GM12878 (cell line): ENCODE results near the gene VSTM5. TPM values are rescaled to one million over a fixed set of nuclear protein-coding genes. Genes with fewer than 3 reads are reported as not detected.

Experiments
- ATAC-seq: fragments of 200-7000 bp; cut with Tn5 transposase; 3 replicates; pipeline ENCODE4 v1.9.1; 2020; ENCODE audit warnings: mild to moderate bottlenecking, moderate library complexity
- BruUV-seq: library from RNA; stranded (reverse); fragments of 400-500 nt; replicated peaks from 2 replicates; lab custom pipeline; 2021; lab: Mats Ljungman, UMichigan
- CTCF ChIA-PET: fragments of 300-600 bp; sonication (Branson Sonifier 250); formaldehyde crosslinking; extraction: SDS; loops from one replicate; lab custom pipeline; 2021; ENCODE audit warnings: inconsistent platforms; lab: Yijun Ruan, JAX
- POLR2A ChIA-PET: fragments of 350-600 bp; formaldehyde crosslinking; extraction: SDS; loops from one replicate; lab custom pipeline; 2021; ENCODE audit warnings: inconsistent platforms; lab: Charles Lee
- RAD21 ChIA-PET: fragments of 300-600 bp; sonication (Branson Sonifier 250); formaldehyde crosslinking; loops from one replicate; lab custom pipeline; 2023; ENCODE audit warnings: antibody characterized with exemption; ENCODE audit not compliant: unreplicated experiment; lab: Charles Lee
- SMC1A ChIA-PET: fragments of 300-600 bp; sonication (Branson Sonifier 250); formaldehyde crosslinking; loops from one replicate; lab custom pipeline; 2023; ENCODE audit not compliant: unreplicated experiment, uncharacterized antibody; lab: Charles Lee
- DNase-seq: peaks from one replicate; pipeline ENCODE4 v3.0.0-alpha.2; 2011; ENCODE audit warnings: low read depth, low spot score
- FAIRE-seq: peaks from 3 replicates; lab custom pipeline; 2011; peaks lifted over from hg19 to GRCh38; lab: Jason Lieb, UNC
- H2AFZ ChIP-seq: 2 replicates; pipeline ENCODE4 v1.6.0; 2011; ENCODE audit warnings: low read depth, low read length, control low read depth; ENCODE audit not compliant: control insufficient read depth
- H3K27ac ChIP-seq: 2 replicates; pipeline ENCODE4 v1.5.1; 2011; ENCODE audit warnings: control low read depth; ENCODE audit not compliant: control insufficient read depth, insufficient read depth
- H3K27me3 ChIP-seq, 2 experiments: replicated peaks in 1 of 2; 2 replicates each; pipeline versions ENCODE4 v1.6.0 to v1.6.1; 2011; ENCODE audit warnings: low read length in 1 of 2; ENCODE audit not compliant: control insufficient read depth in 2 of 2, insufficient read depth in 2 of 2
- H3K36me3 ChIP-seq, 2 experiments: 2 replicates each; pipeline ENCODE4 v1.5.1; 2011; ENCODE audit warnings: low read length in 1 of 2; ENCODE audit not compliant: control insufficient read depth in 2 of 2, insufficient read depth in 2 of 2
- H3K4me1 ChIP-seq: 2 replicates; pipeline ENCODE4 v1.6.1; 2011; ENCODE audit warnings: mild to moderate bottlenecking, low read length, moderate library complexity, mixed read lengths; ENCODE audit not compliant: control insufficient read depth, insufficient read depth
- H3K4me2 ChIP-seq: 2 replicates; pipeline ENCODE4 v1.6.0; 2011; ENCODE audit warnings: control low read depth; ENCODE audit not compliant: control insufficient read depth, insufficient read depth
- H3K4me3 ChIP-seq: fragments of 200-600 bp; sonication (generic); 2 replicates; pipeline ENCODE4 v1.5.1; 2016
- H3K79me2 ChIP-seq: 2 replicates; pipeline ENCODE4 v1.6.0; 2011; ENCODE audit warnings: low read length; ENCODE audit not compliant: control insufficient read depth, insufficient read depth
- H3K9ac ChIP-seq: 2 replicates; pipeline ENCODE4 v1.8.0; 2011; ENCODE audit warnings: low read length, control low read depth, mixed read lengths; ENCODE audit not compliant: control insufficient read depth, insufficient read depth
- H3K9me3 ChIP-seq: replicated peaks from 3 replicates; pipeline ENCODE4 v1.5.1; 2011; ENCODE audit warnings: mild to moderate bottlenecking, low read length; ENCODE audit not compliant: control insufficient read depth, insufficient read depth
- H4K20me1 ChIP-seq: 2 replicates; pipeline ENCODE4 v1.6.0; 2011; ENCODE audit not compliant: control insufficient read depth, insufficient read depth
- HDGF ChIP-seq: fragments of 450-650 bp; IDR thresholded peaks from 2 replicates; pipeline ENCODE4 v1.6.1; 2016; ENCODE audit warnings: antibody characterized with exemption
- SMAD5 ChIP-seq: IDR thresholded peaks from 2 replicates; pipeline ENCODE4 v1.6.1; 2016; ENCODE audit warnings: antibody characterized with exemption, low read depth
- WRNIP1 ChIP-seq: IDR thresholded peaks from 2 replicates; pipeline ENCODE4 v1.6.1; 2011; ENCODE audit warnings: low read depth, low read length, improper control_type of control experiment, borderline replicate concordance
- ZNF384 ChIP-seq: IDR thresholded peaks from 2 replicates; pipeline ENCODE4 v1.6.1; 2012; ENCODE audit warnings: low read depth, mild to moderate bottlenecking, low read length, improper control_type of control experiment, borderline replicate concordance
- WGBS: methylation state at CpG from one replicate; pipeline ENCODE4 v1.1.6; 2016; ENCODE audit warnings: low lambda C conversion rate; ENCODE audit not compliant: insufficient replicate concordance, insufficient coverage; ENCODE audit errors: missing lambda C conversion rate; 5-methylcytosine and 5-hydroxymethylcytosine counted together
- in situ Hi-C: fragments of 300-500 bp; cut with MboI; formaldehyde crosslinking; loops from 9 replicates; pipeline ENCODE4 v1.14.3; 2018; ENCODE audit warnings: mixed read lengths
- intact Hi-C: fragments of 100-400 bp; cut with micrococcal nuclease; formaldehyde crosslinking; loops from one replicate; pipeline ENCODE4 v1.14.2; 2022; ENCODE audit not compliant: unreplicated experiment
- polyA plus RNA-seq, 11 experiments: library from polyadenylated mRNA; depleted of rRNA in 4 of 11; unstranded in 6 of 11; stranded (reverse) in 5 of 11; fragments of >200 nt; fragmentation: Nextera tagmentation in 4 of 11; fragmentation: Illumina TruSeq in 1 of 11; extraction: Ambion mirVana in 4 of 11; extraction: Trizol in 1 of 11; gene quantifications; 1 replicate in 1 of 11; 2 replicates in 10 of 11; pipeline versions ENCODE4 v1.2.1 to v1.2.3, GENCODE V29; 2011 to 2016; ENCODE audit warnings: inconsistent platforms in 2 of 11, missing spikeins in 2 of 11, low read depth in 1 of 11
- total RNA-seq, 4 experiments: library from RNA; depleted of rRNA in 3 of 4; stranded (reverse); fragments of >200 nt in 3 of 4; fragmentation: Illumina TruSeq in 1 of 4; extraction: Trizol in 1 of 4; gene quantifications; 2 replicates each; pipeline versions ENCODE4 v1.2.1 to v1.2.3, GENCODE V29; 2013 to 2021
- TF ChIP-seq, protein P1 (sequence below): IDR thresholded peaks from 2 replicates; pipeline ENCODE4 v1.6.1; 2012; ENCODE audit warnings: low read length, inconsistent platforms

VSTM5 gene
- total and polyA plus RNA-seq, 10 of the 15 experiments (the other 5 are each of a cell fraction or from before 2014, with no cell fraction given) = not detected

GRCh38 chr11:93858121-93858775, 7.8 kb upstream of the VSTM5 start (continued):
- TF ChIP-seq SMAD5 = no peak

GRCh38 chr11:93857413-93858120, 7.1 kb upstream of the VSTM5 start:
- POLR2A ChIA-PET = no interaction called here

More at GRCh38 chr11:93857413-93858120, 7.1 kb upstream of the VSTM5 start:
- Histone ChIP-seq H3K4me2 (no peak overlapping the region), H3K9me3 (no peaks in the 10 kb centered on the region), H3K27ac (no peak overlapping the region), H3K27me3 (no peaks in the 10 kb centered on the region)
- 22% methylated on average over 3 of the region's 3 CpGs for WGBS
- ChIA-PET RAD21 (no interaction called here), CTCF (interaction anchor here (1.2 kb wide), 1 partner anchor 37 kb away, joined by 3 read pairs; no protein-coding TSS in a partner anchor), SMC1A (no interaction called here)
- no peak for DNase-seq
- no peak for ATAC-seq
- no TSS peak for BruUV-seq
- no peak for TF ChIP-seq HDGF
- TF ChIP-seq, protein P1, sequence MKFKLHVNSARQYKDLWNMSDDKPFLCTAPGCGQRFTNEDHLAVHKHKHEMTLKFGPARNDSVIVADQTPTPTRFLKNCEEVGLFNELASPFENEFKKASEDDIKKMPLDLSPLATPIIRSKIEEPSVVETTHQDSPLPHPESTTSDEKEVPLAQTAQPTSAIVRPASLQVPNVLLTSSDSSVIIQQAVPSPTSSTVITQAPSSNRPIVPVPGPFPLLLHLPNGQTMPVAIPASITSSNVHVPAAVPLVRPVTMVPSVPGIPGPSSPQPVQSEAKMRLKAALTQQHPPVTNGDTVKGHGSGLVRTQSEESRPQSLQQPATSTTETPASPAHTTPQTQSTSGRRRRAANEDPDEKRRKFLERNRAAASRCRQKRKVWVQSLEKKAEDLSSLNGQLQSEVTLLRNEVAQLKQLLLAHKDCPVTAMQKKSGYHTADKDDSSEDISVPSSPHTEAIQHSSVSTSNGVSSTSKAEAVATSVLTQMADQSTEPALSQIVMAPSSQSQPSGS = no peak
- no peak for TF ChIP-seq ZNF384
- TF ChIP-seq WRNIP1 = no peak
- TF ChIP-seq, all 136 proteins: peak for 0
- H3K4me1 ChIP-seq = no peaks in the 10 kb centered on the region
- H3K79me2 ChIP-seq = no peaks in the 10 kb centered on the region
- intact Hi-C loops (no loop called here), in situ Hi-C loops (no loop called here)
- no peak overlapping the region for H2AFZ ChIP-seq
- no peaks in the 10 kb centered on the region for H4K20me1 ChIP-seq
- no peaks in the 10 kb centered on the region for H3K36me3 ChIP-seq
- FAIRE-seq = no peak
- H3K4me3 ChIP-seq = no peak overlapping the region
- no peak overlapping the region for H3K9ac ChIP-seq
